Measurements from ENCODE around the gene MATCAP1. TPM values are rescaled to one million over a fixed set of nuclear protein-coding genes. Genes with fewer than 3 reads are reported as not detected.

Gene MATCAP1
- total RNA-seq, 1 experiment from 2014 or later, result 33.9 TPM

- DNase-seq (ENCODE audit: low spot score), result no peak
- intact Hi-C loops (cut with micrococcal nuclease; ENCODE audit: unreplicated experiment), result loop anchor here (2.0 to 10.0 kb wide), 3 partner anchors 135 to 255 kb away; no protein-coding TSS in a partner anchor
- peaks cover 9% of the 10 kb centered on the region for H3K4me1 ChIP-seq (ENCODE audit: insufficient read depth, low read length, poor library complexity, severe bottlenecking)
- CTCF ChIA-PET, result no interaction called here
- H3K9me3 ChIP-seq (ENCODE audit: low read depth, low read length, poor library complexity, severe bottlenecking), result no peaks in the 10 kb centered on the region
- H3K27me3 ChIP-seq (replicated peaks; ENCODE audit: insufficient read depth, low read depth, low read length, poor library complexity), result no peaks in the 10 kb centered on the region
- TF ChIP-seq EZH2 (IDR thresholded peaks at IDR 0.05; ENCODE audit: borderline replicate concordance, low read depth, low read length, poor library complexity, severe bottlenecking), result no peak
- TF ChIP-seq, protein P1, sequence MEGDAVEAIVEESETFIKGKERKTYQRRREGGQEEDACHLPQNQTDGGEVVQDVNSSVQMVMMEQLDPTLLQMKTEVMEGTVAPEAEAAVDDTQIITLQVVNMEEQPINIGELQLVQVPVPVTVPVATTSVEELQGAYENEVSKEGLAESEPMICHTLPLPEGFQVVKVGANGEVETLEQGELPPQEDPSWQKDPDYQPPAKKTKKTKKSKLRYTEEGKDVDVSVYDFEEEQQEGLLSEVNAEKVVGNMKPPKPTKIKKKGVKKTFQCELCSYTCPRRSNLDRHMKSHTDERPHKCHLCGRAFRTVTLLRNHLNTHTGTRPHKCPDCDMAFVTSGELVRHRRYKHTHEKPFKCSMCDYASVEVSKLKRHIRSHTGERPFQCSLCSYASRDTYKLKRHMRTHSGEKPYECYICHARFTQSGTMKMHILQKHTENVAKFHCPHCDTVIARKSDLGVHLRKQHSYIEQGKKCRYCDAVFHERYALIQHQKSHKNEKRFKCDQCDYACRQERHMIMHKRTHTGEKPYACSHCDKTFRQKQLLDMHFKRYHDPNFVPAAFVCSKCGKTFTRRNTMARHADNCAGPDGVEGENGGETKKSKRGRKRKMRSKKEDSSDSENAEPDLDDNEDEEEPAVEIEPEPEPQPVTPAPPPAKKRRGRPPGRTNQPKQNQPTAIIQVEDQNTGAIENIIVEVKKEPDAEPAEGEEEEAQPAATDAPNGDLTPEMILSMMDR (conservative IDR thresholded peaks at IDR 0.05; ENCODE audit: low read depth, low read length), result no peak
- no peak overlapping the region for H3K27ac ChIP-seq (ENCODE audit: low read depth, low read length, poor library complexity, severe bottlenecking)
- POLR2A ChIA-PET (ENCODE audit: low non-redundant PET), result no interaction called here
- no peak overlapping the region for H3K4me3 ChIP-seq (ENCODE audit: low read depth, low read length, poor library complexity, severe bottlenecking)
- peaks cover 42% of the 10 kb centered on the region for H3K36me3 ChIP-seq (ENCODE audit: insufficient read depth, low read length, poor library complexity, severe bottlenecking)
- BruUV-seq (replicated peaks), result no TSS peak
Measured at GRCh38 chr16:67149276-67150046, 34.3 kb downstream of the MATCAP1 start.

GRCh38 chr16:67148656-67149275 is 35.0 kb downstream of the MATCAP1 start:
- DNase-seq (ENCODE audit: low spot score), result no peak
- ChIA-PET POLR2A (ENCODE audit: low non-redundant PET) (no interaction called here), CTCF (no interaction called here)
- no peak overlapping the region for H3K4me3 ChIP-seq (ENCODE audit: low read depth, low read length, poor library complexity, severe bottlenecking)
- H3K4me1 ChIP-seq (ENCODE audit: insufficient read depth, low read length, poor library complexity, severe bottlenecking), result peaks cover 9% of the 10 kb centered on the region
- intact Hi-C loops (cut with micrococcal nuclease; ENCODE audit: unreplicated experiment), result no loop called here
- H3K27me3 ChIP-seq (replicated peaks; ENCODE audit: insufficient read depth, low read depth, low read length, poor library complexity), result no peaks in the 10 kb centered on the region
- peaks cover 48% of the 10 kb centered on the region for H3K36me3 ChIP-seq (ENCODE audit: insufficient read depth, low read length, poor library complexity, severe bottlenecking)
- no TSS peak for BruUV-seq (replicated peaks)
- TF ChIP-seq, protein P1 (conservative IDR thresholded peaks at IDR 0.05; ENCODE audit: low read depth, low read length), result no peak
- TF ChIP-seq EZH2 (IDR thresholded peaks at IDR 0.05; ENCODE audit: borderline replicate concordance, low read depth, low read length, poor library complexity, severe bottlenecking), result no peak
- no peak overlapping the region for H3K27ac ChIP-seq (ENCODE audit: low read depth, low read length, poor library complexity, severe bottlenecking)
- H3K9me3 ChIP-seq (ENCODE audit: low read depth, low read length, poor library complexity, severe bottlenecking), result no peaks in the 10 kb centered on the region

GRCh38 chr16:67148221-67148620 is 35.5 kb downstream of the MATCAP1 start:
- TSS peak; percentile 44 for BruUV-seq (replicated peaks)
- Histone ChIP-seq H3K27ac (ENCODE audit: low read depth, low read length, poor library complexity, severe bottlenecking) (no peak overlapping the region), H3K36me3 (ENCODE audit: insufficient read depth, low read length, poor library complexity, severe bottlenecking) (peaks cover 53% of the 10 kb centered on the region), H3K9me3 (ENCODE audit: low read depth, low read length, poor library complexity, severe bottlenecking) (no peaks in the 10 kb centered on the region), H3K4me3 (ENCODE audit: low read depth, low read length, poor library complexity, severe bottlenecking) (no peak overlapping the region), H3K27me3 (replicated peaks; ENCODE audit: insufficient read depth, low read depth, low read length, poor library complexity) (no peaks in the 10 kb centered on the region), H3K4me1 (ENCODE audit: insufficient read depth, low read length, poor library complexity, severe bottlenecking) (peaks cover 9% of the 10 kb centered on the region)
- no peak for DNase-seq (ENCODE audit: low spot score)
- POLR2A ChIA-PET (ENCODE audit: low non-redundant PET), result no interaction called here
- CTCF ChIA-PET, result no interaction called here
- intact Hi-C loops (cut with micrococcal nuclease; ENCODE audit: unreplicated experiment), result no loop called here
- TF ChIP-seq, protein P1 (conservative IDR thresholded peaks at IDR 0.05; ENCODE audit: low read depth, low read length), result no peak
- TF ChIP-seq EZH2 (IDR thresholded peaks at IDR 0.05; ENCODE audit: borderline replicate concordance, low read depth, low read length, poor library complexity, severe bottlenecking), result no peak
